SK-N-SH treated with all-trans-retinoic acid at 6 μM for 48 hours (cell line): ENCODE data around the gene CHMP2A.

ENCODE experiments used
- ATAC-seq: fragments of 200-7000 bp; cut with Tn5 transposase; 3 replicates; pipeline ENCODE4 v1.9.1; 2020; ENCODE audit warnings: mild to moderate bottlenecking, moderate library complexity
- ARNTL ChIP-seq: fragments of 450-650 bp; formaldehyde crosslinking; IDR thresholded peaks from 2 replicates; pipeline ENCODE4 v1.5.0; 2020; ENCODE audit warnings: low read depth, mild to moderate bottlenecking, moderate library complexity, borderline replicate concordance
- BACH2 ChIP-seq: fragments of 250-450 bp; sonication (Bioruptor Pico); IDR thresholded peaks from 2 replicates; pipeline ENCODE4 v1.9.0; 2021; ENCODE audit warnings: mild to moderate bottlenecking, borderline replicate concordance
- CSDC2 ChIP-seq: fragments of 250-450 bp; sonication (Bioruptor Pico); IDR thresholded peaks from 2 replicates; pipeline ENCODE4 v1.5.0; 2020; ENCODE audit warnings: mild to moderate bottlenecking, moderate library complexity
- GLIS3 ChIP-seq: fragments of 250-450 bp; sonication (Bioruptor Pico); IDR thresholded peaks from 2 replicates; pipeline ENCODE4 v1.5.0; 2020; ENCODE audit warnings: mild to moderate bottlenecking, moderate library complexity
- OSR1 ChIP-seq: fragments of 250-450 bp; sonication (Bioruptor Pico); IDR thresholded peaks from 2 replicates; pipeline ENCODE4 v1.8.0; 2022; ENCODE audit warnings: moderate library complexity, mild to moderate bottlenecking, inconsistent platforms
- SNAI2 ChIP-seq: fragments of 250-450 bp; sonication (Bioruptor Pico); IDR thresholded peaks from 2 replicates; pipeline ENCODE4 v1.5.0; 2020; ENCODE audit warnings: mild to moderate bottlenecking, moderate library complexity
- TOX ChIP-seq: fragments of 250-450 bp; sonication (Bioruptor Pico); IDR thresholded peaks from 2 replicates; pipeline ENCODE4 v1.8.0; 2021; ENCODE audit warnings: mild to moderate bottlenecking, moderate library complexity, borderline replicate concordance
- ZC3H10 ChIP-seq: fragments of 250-450 bp; sonication (Bioruptor Pico); IDR thresholded peaks from 2 replicates; pipeline ENCODE4 v1.5.1; 2021; ENCODE audit warnings: mild to moderate bottlenecking, moderate library complexity
- ZNF565 ChIP-seq: fragments of 450-650 bp; formaldehyde crosslinking; conservative IDR thresholded peaks from 2 replicates; pipeline ENCODE4 v1.5.0; 2020; ENCODE audit warnings: low read depth, mild to moderate bottlenecking, moderate library complexity
- ZNF70 ChIP-seq: fragments of 450-650 bp; formaldehyde crosslinking; IDR thresholded peaks from 2 replicates; pipeline ENCODE4 v1.5.0; 2020; ENCODE audit warnings: mild to moderate bottlenecking, moderate library complexity
- ZNF8 ChIP-seq: fragments of 450-650 bp; formaldehyde crosslinking; IDR thresholded peaks from 2 replicates; pipeline ENCODE4 v1.5.0; 2020; ENCODE audit warnings: mild to moderate bottlenecking, moderate library complexity
- TF ChIP-seq, protein P1 (sequence below): fragments of 250-450 bp; sonication (Bioruptor Pico); IDR thresholded peaks from 2 replicates; pipeline ENCODE4 v1.8.0; 2021; ENCODE audit warnings: low read depth, mild to moderate bottlenecking, moderate library complexity, borderline replicate concordance
- TF ChIP-seq, protein P2 (sequence below): fragments of 250-450 bp; sonication (Bioruptor Pico); IDR thresholded peaks from 2 replicates; pipeline ENCODE4 v1.8.0; 2020; ENCODE audit warnings: mild to moderate bottlenecking, moderate library complexity, borderline replicate concordance
- TF ChIP-seq, protein P3 (sequence below): fragments of 250-450 bp; sonication (Bioruptor Pico); IDR thresholded peaks from 2 replicates; pipeline ENCODE4 v1.5.1; 2020; ENCODE audit warnings: low read depth, mild to moderate bottlenecking, moderate library complexity
- TF ChIP-seq, protein P4 (sequence below): fragments of 250-450 bp; sonication (Bioruptor Pico); IDR thresholded peaks from 2 replicates; pipeline ENCODE4 v1.5.1; 2021; ENCODE audit warnings: mild to moderate bottlenecking, moderate library complexity

Gene CHMP2A

DNA sequence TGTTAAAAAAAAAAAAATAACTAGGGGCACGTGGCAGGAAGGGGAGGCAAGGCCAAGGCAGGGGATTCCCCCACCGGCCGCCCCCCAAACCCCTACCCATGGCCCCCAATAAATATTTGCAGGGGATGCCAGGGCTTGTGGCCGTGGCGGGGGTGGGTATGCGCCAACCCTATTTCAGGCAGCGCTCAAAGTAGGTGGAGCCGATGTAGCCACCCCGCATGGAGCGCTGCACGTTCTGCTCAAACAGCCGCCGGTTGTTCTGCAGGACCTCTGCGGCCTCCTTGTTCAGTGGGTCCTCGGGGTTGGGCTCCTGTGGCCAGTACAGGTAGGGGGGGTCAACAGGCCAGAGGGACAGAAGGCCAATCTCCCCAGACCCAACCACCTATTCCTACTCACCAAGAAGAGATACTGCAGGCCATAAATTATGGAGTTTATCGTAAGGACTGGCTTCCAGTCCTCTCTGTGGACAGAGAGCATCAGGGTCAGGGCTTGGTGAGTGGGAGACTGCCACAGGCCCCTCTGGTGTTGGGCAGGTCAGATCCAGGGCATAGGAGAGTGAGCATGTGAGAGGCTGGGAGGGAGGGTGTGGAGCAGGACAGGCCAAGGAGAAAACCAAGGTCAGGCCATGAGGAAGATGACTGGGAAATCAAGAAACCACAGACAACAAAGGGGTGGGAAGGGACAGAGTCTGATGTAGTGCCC is 1.2 kb upstream of the CHMP2A start:
- ATAC-seq = no peak
- TF ChIP-seq BACH2 (no peak), CSDC2 (no peak), OSR1 (CRISPR knock-in tag) (no peak), ZC3H10 (CRISPR knock-in tag) (no peak), ZNF70 (CRISPR knock-in tag) (no peak)
- TF ChIP-seq, protein P1, sequence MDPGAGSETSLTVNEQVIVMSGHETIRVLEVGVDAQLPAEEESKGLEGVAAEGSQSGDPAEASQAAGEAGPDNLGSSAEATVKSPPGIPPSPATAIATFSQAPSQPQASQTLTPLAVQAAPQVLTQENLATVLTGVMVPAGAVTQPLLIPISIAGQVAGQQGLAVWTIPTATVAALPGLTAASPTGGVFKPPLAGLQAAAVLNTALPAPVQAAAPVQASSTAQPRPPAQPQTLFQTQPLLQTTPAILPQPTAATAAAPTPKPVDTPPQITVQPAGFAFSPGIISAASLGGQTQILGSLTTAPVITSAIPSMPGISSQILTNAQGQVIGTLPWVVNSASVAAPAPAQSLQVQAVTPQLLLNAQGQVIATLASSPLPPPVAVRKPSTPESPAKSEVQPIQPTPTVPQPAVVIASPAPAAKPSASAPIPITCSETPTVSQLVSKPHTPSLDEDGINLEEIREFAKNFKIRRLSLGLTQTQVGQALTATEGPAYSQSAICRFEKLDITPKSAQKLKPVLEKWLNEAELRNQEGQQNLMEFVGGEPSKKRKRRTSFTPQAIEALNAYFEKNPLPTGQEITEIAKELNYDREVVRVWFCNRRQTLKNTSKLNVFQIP (CRISPR knock-in tag) = no peak

DNA sequence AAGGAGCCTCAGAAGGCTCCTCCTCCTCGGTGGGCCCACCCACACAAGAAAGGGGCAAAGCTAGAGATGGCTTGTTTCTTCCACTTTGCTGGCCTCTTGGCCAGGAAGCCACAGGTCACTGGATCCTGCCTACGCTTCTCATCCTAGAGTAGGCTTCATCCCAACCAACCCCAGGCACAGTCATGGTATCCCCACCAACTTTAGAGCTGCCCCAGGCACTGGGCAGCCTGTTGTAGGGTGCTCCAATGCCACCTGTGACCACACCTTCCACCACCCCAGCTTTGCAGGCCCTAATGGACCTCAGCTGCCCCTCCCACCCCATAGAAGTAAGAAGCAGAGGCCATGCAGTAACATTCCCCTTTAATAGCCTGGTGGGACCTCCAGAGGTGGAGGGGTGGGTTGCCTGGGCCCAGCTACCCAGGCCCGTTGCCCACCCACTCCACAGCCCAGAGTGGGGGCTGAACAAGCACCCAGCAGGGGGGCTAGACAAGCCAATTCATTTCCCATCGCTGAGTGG is 522 bp upstream of the CHMP2A start:
- ATAC-seq = no peak
- TF ChIP-seq ZC3H10 (CRISPR knock-in tag) (no peak), GLIS3 (CRISPR knock-in tag) (no peak), ARNTL (CRISPR knock-in tag) (no peak), ZNF8 (CRISPR knock-in tag) (no peak)
- TF ChIP-seq, protein P2, sequence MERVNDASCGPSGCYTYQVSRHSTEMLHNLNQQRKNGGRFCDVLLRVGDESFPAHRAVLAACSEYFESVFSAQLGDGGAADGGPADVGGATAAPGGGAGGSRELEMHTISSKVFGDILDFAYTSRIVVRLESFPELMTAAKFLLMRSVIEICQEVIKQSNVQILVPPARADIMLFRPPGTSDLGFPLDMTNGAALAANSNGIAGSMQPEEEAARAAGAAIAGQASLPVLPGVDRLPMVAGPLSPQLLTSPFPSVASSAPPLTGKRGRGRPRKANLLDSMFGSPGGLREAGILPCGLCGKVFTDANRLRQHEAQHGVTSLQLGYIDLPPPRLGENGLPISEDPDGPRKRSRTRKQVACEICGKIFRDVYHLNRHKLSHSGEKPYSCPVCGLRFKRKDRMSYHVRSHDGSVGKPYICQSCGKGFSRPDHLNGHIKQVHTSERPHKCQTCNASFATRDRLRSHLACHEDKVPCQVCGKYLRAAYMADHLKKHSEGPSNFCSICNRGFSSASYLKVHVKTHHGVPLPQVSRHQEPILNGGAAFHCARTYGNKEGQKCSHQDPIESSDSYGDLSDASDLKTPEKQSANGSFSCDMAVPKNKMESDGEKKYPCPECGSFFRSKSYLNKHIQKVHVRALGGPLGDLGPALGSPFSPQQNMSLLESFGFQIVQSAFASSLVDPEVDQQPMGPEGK (CRISPR knock-in tag) = no peak
- TF ChIP-seq, protein P3, sequence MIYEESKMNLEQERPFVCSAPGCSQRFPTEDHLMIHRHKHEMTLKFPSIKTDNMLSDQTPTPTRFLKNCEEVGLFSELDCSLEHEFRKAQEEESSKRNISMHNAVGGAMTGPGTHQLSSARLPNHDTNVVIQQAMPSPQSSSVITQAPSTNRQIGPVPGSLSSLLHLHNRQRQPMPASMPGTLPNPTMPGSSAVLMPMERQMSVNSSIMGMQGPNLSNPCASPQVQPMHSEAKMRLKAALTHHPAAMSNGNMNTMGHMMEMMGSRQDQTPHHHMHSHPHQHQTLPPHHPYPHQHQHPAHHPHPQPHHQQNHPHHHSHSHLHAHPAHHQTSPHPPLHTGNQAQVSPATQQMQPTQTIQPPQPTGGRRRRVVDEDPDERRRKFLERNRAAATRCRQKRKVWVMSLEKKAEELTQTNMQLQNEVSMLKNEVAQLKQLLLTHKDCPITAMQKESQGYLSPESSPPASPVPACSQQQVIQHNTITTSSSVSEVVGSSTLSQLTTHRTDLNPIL = 0 out of 2 replicates have a peak, but pooled peaks have one; percentile 5

DNA sequence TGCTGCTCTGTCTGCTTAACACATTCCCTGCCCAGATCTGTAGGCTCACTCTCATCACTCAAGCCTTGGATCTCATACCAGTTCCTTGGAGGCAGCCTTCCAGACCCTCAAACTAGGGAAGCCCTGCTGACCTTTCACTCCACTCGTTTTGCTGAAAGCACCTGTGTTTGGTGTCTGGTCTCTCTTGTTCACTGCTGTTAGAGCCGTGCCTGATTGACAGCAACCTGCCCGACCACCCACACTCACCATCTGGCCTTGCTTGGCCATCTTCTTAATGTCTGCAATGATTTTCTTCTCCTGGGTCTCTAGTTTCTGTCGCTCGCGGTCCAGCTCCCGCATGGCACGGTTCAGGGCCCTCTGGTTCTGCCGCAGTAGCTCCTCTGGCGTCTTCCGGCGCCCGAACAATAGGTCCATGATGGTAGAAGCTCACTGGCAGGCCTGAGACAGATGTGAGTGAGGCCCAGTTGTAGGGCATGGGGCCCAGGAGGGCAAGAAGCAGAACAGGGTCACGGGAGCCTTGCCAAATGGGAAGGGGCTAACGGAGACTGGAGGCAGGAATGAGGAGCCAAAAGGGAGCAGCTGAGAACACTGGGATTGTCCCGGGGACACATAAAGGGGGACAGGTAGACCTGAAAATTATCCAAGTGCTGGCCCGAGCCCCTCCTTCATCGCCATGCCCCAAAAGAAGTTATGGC is 959 bp downstream of the CHMP2A start:
- ATAC-seq = peak; percentile 0; the same call in 2 of the 3 replicates
- TF ChIP-seq CSDC2 (no peak), OSR1 (CRISPR knock-in tag) (no peak), ZC3H10 (CRISPR knock-in tag) (no peak), ZNF8 (CRISPR knock-in tag) (no peak), SNAI2 (CRISPR knock-in tag) (no peak)
- TF ChIP-seq, protein P2 (CRISPR knock-in tag) = no peak

DNA sequence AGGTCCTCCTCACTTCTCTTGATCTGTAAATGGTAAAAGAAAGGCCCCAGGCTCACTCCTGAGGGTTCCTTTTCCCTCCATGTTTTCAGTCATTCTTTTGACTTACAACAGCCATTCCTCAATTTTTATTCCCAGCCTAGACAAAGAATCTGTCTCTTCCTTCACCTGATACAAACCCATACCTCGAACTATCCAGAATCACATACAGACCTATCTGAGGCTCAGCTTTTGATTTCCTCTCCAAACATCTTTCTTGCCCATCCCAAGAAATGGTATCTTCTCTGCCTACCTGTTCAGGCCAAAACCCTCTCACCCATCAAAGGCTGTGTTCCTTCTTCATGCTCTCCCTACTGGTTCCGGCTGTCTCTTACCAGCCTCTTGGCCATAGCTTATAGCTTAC is 2.2 kb downstream of the CHMP2A start:
- ATAC-seq = no peak
- TF ChIP-seq ZNF565 = no peak
- TF ChIP-seq TOX (CRISPR knock-in tag) = no peak
- no peak for TF ChIP-seq ARNTL (CRISPR knock-in tag)
- no peak for TF ChIP-seq ZNF8 (CRISPR knock-in tag)
- TF ChIP-seq, all 23 proteins: peak for 0

DNA sequence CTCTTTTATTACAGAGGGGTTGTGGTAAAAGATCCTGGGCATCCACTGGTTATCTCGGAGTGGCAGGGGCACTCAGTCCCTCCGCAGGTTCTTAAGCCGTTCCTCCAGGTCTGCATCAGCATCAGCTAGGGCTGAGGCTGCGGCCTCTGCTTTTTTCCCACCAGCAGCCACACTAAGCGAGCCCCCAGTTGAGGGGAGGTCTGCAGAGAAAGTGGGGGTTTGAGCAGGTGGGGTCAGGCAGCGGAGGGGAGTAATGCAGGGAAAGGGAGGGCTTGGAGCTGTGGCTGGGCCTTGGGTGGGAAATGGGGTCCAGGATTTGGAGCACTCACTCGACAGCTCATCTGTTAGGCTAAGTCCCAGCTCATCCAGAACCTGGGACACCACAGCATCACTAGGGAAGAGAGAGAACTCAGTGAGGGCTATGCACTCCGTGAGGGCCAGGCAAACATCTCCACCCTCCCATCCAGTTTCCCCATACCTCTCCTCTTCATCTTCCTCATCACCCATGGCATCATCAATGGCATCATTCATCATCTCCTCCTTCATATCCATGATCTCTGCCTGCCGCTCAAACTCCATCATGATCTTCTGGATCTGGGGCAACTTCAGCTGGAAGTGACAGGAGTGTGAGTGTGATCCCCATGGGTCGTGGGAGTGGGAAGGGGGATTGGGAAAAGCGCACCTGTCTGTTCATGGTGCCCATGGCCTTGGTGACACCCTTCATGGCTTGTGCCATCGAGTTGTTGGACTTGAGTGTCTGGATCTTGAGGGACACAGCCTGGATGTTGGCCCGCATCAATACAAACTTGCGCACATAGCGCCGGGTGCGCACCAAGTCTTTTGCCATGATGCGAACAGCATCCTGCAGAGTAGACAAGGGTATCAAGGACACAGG is 3.1 kb downstream of the CHMP2A start:
- ATAC-seq = no peak
- TF ChIP-seq, protein P4, sequence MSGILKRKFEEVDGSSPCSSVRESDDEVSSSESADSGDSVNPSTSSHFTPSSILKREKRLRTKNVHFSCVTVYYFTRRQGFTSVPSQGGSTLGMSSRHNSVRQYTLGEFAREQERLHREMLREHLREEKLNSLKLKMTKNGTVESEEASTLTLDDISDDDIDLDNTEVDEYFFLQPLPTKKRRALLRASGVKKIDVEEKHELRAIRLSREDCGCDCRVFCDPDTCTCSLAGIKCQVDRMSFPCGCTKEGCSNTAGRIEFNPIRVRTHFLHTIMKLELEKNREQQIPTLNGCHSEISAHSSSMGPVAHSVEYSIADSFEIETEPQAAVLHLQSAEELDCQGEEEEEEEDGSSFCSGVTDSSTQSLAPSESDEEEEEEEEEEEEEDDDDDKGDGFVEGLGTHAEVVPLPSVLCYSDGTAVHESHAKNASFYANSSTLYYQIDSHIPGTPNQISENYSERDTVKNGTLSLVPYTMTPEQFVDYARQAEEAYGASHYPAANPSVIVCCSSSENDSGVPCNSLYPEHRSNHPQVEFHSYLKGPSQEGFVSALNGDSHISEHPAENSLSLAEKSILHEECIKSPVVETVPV (CRISPR knock-in tag) = no peak
